HEK293 (cell line): ENCODE results near the gene ACAD11.

Experiments
- TF ChIP-seq, protein P1 (sequence below): fragments of 450-650 bp; formaldehyde crosslinking; IDR thresholded peaks from 2 replicates; pipeline ENCODE4 v1.5.1; 2016; ENCODE audit warnings: missing biosample characterization, missing genetic modification characterization
- TF ChIP-seq, protein P2 (sequence below): fragments of 450-650 bp; formaldehyde crosslinking; IDR thresholded peaks from 2 replicates; pipeline ENCODE4 v1.5.1; 2016; ENCODE audit warnings: missing biosample characterization, missing genetic modification characterization

DNA sequence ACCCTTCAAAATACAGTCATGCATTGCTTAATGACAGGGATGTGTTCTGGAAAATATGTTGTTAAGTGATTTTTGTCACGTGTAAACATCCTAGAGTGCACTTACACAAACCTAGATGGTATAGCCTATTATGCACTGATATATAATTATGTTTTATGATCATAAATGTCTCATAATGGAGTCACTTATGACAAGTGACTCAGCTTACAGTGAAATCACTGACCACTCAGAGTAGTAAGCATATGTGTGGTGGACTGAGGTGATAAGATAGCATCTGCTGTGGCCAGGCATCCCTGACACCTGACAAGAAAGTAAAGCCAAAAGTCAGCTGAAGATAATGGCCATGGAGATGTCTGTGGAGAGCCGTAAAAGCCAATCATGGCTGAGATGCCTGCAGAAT lies 5.4 kb downstream of the ACAD11 start:
- TF ChIP-seq, protein P1, sequence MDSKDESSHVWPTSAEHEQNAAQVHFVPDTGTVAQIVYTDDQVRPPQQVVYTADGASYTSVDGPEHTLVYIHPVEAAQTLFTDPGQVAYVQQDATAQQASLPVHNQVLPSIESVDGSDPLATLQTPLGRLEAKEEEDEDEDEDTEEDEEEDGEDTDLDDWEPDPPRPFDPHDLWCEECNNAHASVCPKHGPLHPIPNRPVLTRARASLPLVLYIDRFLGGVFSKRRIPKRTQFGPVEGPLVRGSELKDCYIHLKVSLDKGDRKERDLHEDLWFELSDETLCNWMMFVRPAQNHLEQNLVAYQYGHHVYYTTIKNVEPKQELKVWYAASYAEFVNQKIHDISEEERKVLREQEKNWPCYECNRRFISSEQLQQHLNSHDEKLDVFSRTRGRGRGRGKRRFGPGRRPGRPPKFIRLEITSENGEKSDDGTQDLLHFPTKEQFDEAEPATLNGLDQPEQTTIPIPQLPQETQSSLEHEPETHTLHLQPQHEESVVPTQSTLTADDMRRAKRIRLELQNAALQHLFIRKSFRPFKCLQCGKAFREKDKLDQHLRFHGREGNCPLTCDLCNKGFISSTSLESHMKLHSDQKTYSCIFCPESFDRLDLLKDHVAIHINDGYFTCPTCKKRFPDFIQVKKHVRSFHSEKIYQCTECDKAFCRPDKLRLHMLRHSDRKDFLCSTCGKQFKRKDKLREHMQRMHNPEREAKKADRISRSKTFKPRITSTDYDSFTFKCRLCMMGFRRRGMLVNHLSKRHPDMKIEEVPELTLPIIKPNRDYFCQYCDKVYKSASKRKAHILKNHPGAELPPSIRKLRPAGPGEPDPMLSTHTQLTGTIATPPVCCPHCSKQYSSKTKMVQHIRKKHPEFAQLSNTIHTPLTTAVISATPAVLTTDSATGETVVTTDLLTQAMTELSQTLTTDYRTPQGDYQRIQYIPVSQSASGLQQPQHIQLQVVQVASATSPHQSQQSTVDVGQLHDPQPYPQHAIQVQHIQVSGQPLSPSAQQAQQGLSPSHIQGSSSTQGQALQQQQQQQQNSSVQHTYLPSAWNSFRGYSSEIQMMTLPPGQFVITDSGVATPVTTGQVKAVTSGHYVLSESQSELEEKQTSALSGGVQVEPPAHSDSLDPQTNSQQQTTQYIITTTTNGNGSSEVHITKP (tag by site-specific recombination) = no peak
- TF ChIP-seq, protein P2, sequence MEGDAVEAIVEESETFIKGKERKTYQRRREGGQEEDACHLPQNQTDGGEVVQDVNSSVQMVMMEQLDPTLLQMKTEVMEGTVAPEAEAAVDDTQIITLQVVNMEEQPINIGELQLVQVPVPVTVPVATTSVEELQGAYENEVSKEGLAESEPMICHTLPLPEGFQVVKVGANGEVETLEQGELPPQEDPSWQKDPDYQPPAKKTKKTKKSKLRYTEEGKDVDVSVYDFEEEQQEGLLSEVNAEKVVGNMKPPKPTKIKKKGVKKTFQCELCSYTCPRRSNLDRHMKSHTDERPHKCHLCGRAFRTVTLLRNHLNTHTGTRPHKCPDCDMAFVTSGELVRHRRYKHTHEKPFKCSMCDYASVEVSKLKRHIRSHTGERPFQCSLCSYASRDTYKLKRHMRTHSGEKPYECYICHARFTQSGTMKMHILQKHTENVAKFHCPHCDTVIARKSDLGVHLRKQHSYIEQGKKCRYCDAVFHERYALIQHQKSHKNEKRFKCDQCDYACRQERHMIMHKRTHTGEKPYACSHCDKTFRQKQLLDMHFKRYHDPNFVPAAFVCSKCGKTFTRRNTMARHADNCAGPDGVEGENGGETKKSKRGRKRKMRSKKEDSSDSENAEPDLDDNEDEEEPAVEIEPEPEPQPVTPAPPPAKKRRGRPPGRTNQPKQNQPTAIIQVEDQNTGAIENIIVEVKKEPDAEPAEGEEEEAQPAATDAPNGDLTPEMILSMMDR = no peak
